HepG2 (cell line): ENCODE measurements around the gene ABCB8. TPM values are rescaled to one million over a fixed set of nuclear protein-coding genes. Genes with fewer than 3 reads are reported as not detected.

Experiments used
- ATAC-seq: fragments of 200-7000 bp; cut with Tn5 transposase; 3 replicates; pipeline ENCODE4 v1.9.1; 2020; ENCODE audit warnings: mild to moderate bottlenecking, moderate library complexity
- Bru-seq: library from RNA; stranded (reverse); fragments of 400-500 nt; gene quantifications from one replicate; lab custom pipeline; 2021; lab: Mats Ljungman, UMichigan
- BruChase-seq, 2 experiments: library from RNA; stranded (reverse); fragments of 400-500 nt; gene quantifications; one replicate each; lab custom pipeline; 2021; lab: Mats Ljungman, UMichigan
- BruUV-seq: library from RNA; stranded (reverse); fragments of 400-500 nt; replicated peaks from 2 replicates; lab custom pipeline; 2021; lab: Mats Ljungman, UMichigan
- CTCF ChIA-PET: fragments of 300-600 bp; formaldehyde crosslinking; extraction: SDS; loops from one replicate; lab custom pipeline; 2021; ENCODE audit warnings: low total read pairs, inconsistent platforms, low intra/inter-chr PET ratio; lab: Yijun Ruan, JAX
- POLR2A ChIA-PET: fragments of 350-600 bp; sonication (Branson Sonifier 250); formaldehyde crosslinking; loops from one replicate; lab custom pipeline; 2020; ENCODE audit warnings: antibody characterized with exemption, inconsistent platforms; lab: Yijun Ruan, JAX
- DNase-seq: peaks from one replicate; pipeline ENCODE4 v3.0.0-alpha.2; 2015; ENCODE audit warnings: low spot score
- FAIRE-seq: peaks from 3 replicates; lab custom pipeline; 2011; peaks lifted over from hg19 to GRCh38; lab: Jason Lieb, UNC
- H2AFZ ChIP-seq: one replicate; pipeline ENCODE4 v1.6.1; 2011; ENCODE audit warnings: low read length, inconsistent platforms
- H3K27ac ChIP-seq: fragments of 300-600 bp; 3 replicates; pipeline ENCODE4 v1.8.0; 2011; ENCODE audit warnings: mixed run types, mild to moderate bottlenecking, mixed read lengths, low read length, inconsistent platforms; ENCODE audit not compliant: insufficient read depth; ENCODE audit errors: extremely low read length
- H3K27me3 ChIP-seq, 2 experiments: fragments of 200-600 bp in 1 of 2; 2 replicates in 1 of 2; 3 replicates in 1 of 2; pipeline versions ENCODE4 v1.6.0 to v1.8.0; 2011; ENCODE audit warnings: low read length in 2 of 2, mild to moderate bottlenecking in 2 of 2, moderate library complexity in 2 of 2, inconsistent platforms in 1 of 2; ENCODE audit not compliant: insufficient read depth in 2 of 2, control insufficient read depth in 1 of 2
- H3K36me3 ChIP-seq, 2 experiments: fragments of 200-600 bp in 1 of 2; replicated peaks in 1 of 2; 2 replicates in 1 of 2; 3 replicates in 1 of 2; pipeline versions ENCODE4 v1.5.1 to v1.8.0; 2011; ENCODE audit warnings: low read length in 2 of 2, inconsistent platforms in 1 of 2; ENCODE audit not compliant: insufficient read depth in 2 of 2, control insufficient read depth in 1 of 2
- H3K4me1 ChIP-seq: 2 replicates; pipeline ENCODE4 v1.5.1; 2012; ENCODE audit warnings: low read length, inconsistent platforms; ENCODE audit not compliant: insufficient read depth
- H3K4me2 ChIP-seq: 2 replicates; pipeline ENCODE4 v1.6.0; 2011; ENCODE audit warnings: low read depth, low read length, inconsistent platforms
- H3K4me3 ChIP-seq, 3 experiments: fragments of 200-600 bp in 1 of 3; sonication (generic), shearing (Covaris generic) in 1 of 3; replicated peaks in 1 of 3; 2 replicates each; pipeline ENCODE4 v1.5.1; 2011 to 2016; ENCODE audit warnings: low read length in 3 of 3, inconsistent platforms in 2 of 3, low read depth in 2 of 3, mild to moderate bottlenecking in 2 of 3, control low read depth in 1 of 3, mixed read lengths in 1 of 3; ENCODE audit not compliant: insufficient read depth in 1 of 3
- H3K79me2 ChIP-seq: one replicate; pipeline ENCODE4 v1.6.1; 2011; ENCODE audit warnings: low read length, inconsistent platforms; ENCODE audit not compliant: insufficient read depth
- H3K9ac ChIP-seq: 2 replicates; pipeline ENCODE4 v1.6.0; 2011; ENCODE audit warnings: mild to moderate bottlenecking, low read depth, low read length, inconsistent platforms; ENCODE audit not compliant: insufficient read depth
- H3K9me3 ChIP-seq: 2 replicates; pipeline ENCODE4 v1.5.1; 2012; ENCODE audit warnings: mild to moderate bottlenecking, low read length
- H4K20me1 ChIP-seq: 2 replicates; pipeline ENCODE4 v1.6.0; 2011; ENCODE audit warnings: inconsistent platforms, mild to moderate bottlenecking, low read length, moderate library complexity; ENCODE audit not compliant: insufficient read depth
- MYC ChIP-seq: sonication (generic); formaldehyde crosslinking; IDR thresholded peaks from 2 replicates; pipeline ENCODE4 v1.9.0; 2021; ENCODE audit warnings: missing genetic modification reagents, borderline replicate concordance
- SIN3A ChIP-seq: IDR thresholded peaks from 2 replicates; pipeline ENCODE4 v1.6.1; 2011; ENCODE audit warnings: low read depth, mild to moderate bottlenecking, control low read depth, low read length, borderline replicate concordance
- SMC3 ChIP-seq: IDR thresholded peaks from 2 replicates; pipeline ENCODE4 v1.6.1; 2011; ENCODE audit warnings: low read length, improper control_type of control experiment
- SRSF4 ChIP-seq: fragments of 200-400 bp; formaldehyde crosslinking; IDR thresholded peaks from one replicate; pipeline ENCODE4 v1.6.1; 2018; ENCODE audit warnings: mild to moderate bottlenecking, low read depth, low read length, moderate library complexity; ENCODE audit not compliant: poor library complexity, severe bottlenecking
- TMF1 ChIP-seq: sonication (generic); formaldehyde crosslinking; IDR thresholded peaks from 2 replicates; pipeline ENCODE4 v1.8.1; 2022; ENCODE audit warnings: low read depth, missing genetic modification reagents
- ZBTB1 ChIP-seq: sonication (generic); formaldehyde crosslinking; IDR thresholded peaks from 2 replicates; pipeline ENCODE4 v1.4.0; 2020; ENCODE audit warnings: missing genetic modification reagents, borderline replicate concordance
- ZNF546 ChIP-seq: sonication (generic); formaldehyde crosslinking; conservative IDR thresholded peaks from 2 replicates; pipeline ENCODE4 v1.8.1; 2023; ENCODE audit warnings: mild to moderate bottlenecking, missing genetic modification reagents
- ZNF770 ChIP-seq: sonication (generic); formaldehyde crosslinking; IDR thresholded peaks from 2 replicates; pipeline ENCODE4 v1.5.0; 2020; ENCODE audit warnings: mild to moderate bottlenecking, missing genetic modification reagents
- ZSCAN12 ChIP-seq: sonication (generic); formaldehyde crosslinking; IDR thresholded peaks from 2 replicates; pipeline ENCODE4 v1.9.0; 2021; ENCODE audit warnings: mild to moderate bottlenecking, missing genetic modification reagents
- WGBS: methylation state at CpG from one replicate; pipeline ENCODE4 v1.1.6; 2017; ENCODE audit warnings: low lambda C conversion rate; 5-methylcytosine and 5-hydroxymethylcytosine counted together
- in situ Hi-C: cut with HindIII; loops from 2 replicates; pipeline ENCODE4 v1.10.0; 2017; ENCODE audit warnings: low pct_unique_long_range_greater_than_20kb; ENCODE audit not compliant: extremely low pct_ligation_motif_present
- intact Hi-C: fragments of 100-400 bp; cut with micrococcal nuclease; formaldehyde crosslinking; loops from one replicate; pipeline ENCODE4 v1.10.0; 2022; ENCODE audit not compliant: unreplicated experiment
- long read RNA-seq, 2 experiments: library from RNA in 1 of 2; library from polyadenylated mRNA in 1 of 2; stranded (forward) in 1 of 2; unstranded in 1 of 2; transcript quantifications; one replicate each; pipeline ENCODE4 v2.0.0, GENCODE V29; 2019 to 2022
- polyA minus RNA-seq, 3 experiments: library from RNA; depleted of rRNA, polyadenylated mRNA; stranded (reverse); fragments of >200 nt; gene quantifications; 2 replicates each; pipeline ENCODE4 v1.2.3, GENCODE V29; 2011; ENCODE audit warnings: low replicate concordance in 1 of 3
- polyA plus RNA-seq, 8 experiments: library from polyadenylated mRNA; depleted of rRNA in 3 of 8; stranded (reverse) in 7 of 8; unstranded in 1 of 8; fragments of >200 nt; fragmentation: Illumina TruSeq in 4 of 8; extraction: Trizol in 4 of 8; gene quantifications; 2 replicates each; pipeline versions ENCODE4 v1.2.1 to v1.2.3, GENCODE V29; 2011 to 2016; ENCODE audit warnings: low read depth in 4 of 8, missing spikeins in 1 of 8, mixed read lengths in 1 of 8; ENCODE audit not compliant: insufficient read depth in 1 of 8
- total RNA-seq, 5 experiments: library from RNA; depleted of rRNA; stranded (reverse); fragments of >200 nt; fragmentation: Illumina TruSeq; extraction: Trizol; gene quantifications; 2 replicates each; pipeline ENCODE4 v1.2.3, GENCODE V29; 2016; ENCODE audit warnings: low read depth in 1 of 5
- TF ChIP-seq, protein P1 (sequence below): sonication (generic); formaldehyde crosslinking; conservative IDR thresholded peaks from 2 replicates; pipeline ENCODE4 v1.8.1; 2023; ENCODE audit warnings: missing genetic modification reagents
- TF ChIP-seq, protein P2 (sequence below): sonication (generic); formaldehyde crosslinking; IDR thresholded peaks from 2 replicates; pipeline ENCODE4 v1.4.0; 2020; ENCODE audit warnings: missing genetic modification reagents

ABCB8 gene
- 7.2 and 16.7 TPM in 2 replicates for total RNA-seq (2016; rRNA removed; fragmentation: Illumina TruSeq; extraction: Trizol)
- 1.1 and 2.0 TPM in 2 replicates for total RNA-seq (2016; cell fraction: cytosol; rRNA removed; fragmentation: Illumina TruSeq; extraction: Trizol; ENCODE audit: low read depth)
- 7.2 and 16.4 TPM in 2 replicates for total RNA-seq (2016; cell fraction: insoluble cytoplasmic fraction; rRNA removed; fragmentation: Illumina TruSeq; extraction: Trizol)
- total RNA-seq (2016; cell fraction: membrane; rRNA removed; fragmentation: Illumina TruSeq; extraction: Trizol): 3.4 and 3.7 TPM in 2 replicates
- 12.9 and 13.9 TPM in 2 replicates for total RNA-seq (2016; cell fraction: nucleus; rRNA removed; fragmentation: Illumina TruSeq; extraction: Trizol)
- 6.6 and 6.9 TPM in 2 replicates for polyA plus RNA-seq (2011; rRNA removed)
- 3.9 and 9.1 TPM in 2 replicates for polyA plus RNA-seq (2011; cell fraction: cytosol; rRNA removed)
- 20.5 and 25.6 TPM in 2 replicates for polyA plus RNA-seq (2011; cell fraction: nucleus; rRNA removed)
- 4.2 and 4.4 TPM in 2 replicates for polyA plus RNA-seq (2012)
- polyA plus RNA-seq (2016; cell fraction: cytosol; fragmentation: Illumina TruSeq; extraction: Trizol; ENCODE audit: low read depth): 1.5 and 1.9 TPM in 2 replicates
- polyA plus RNA-seq (2016; cell fraction: insoluble cytoplasmic fraction; fragmentation: Illumina TruSeq; extraction: Trizol; ENCODE audit: low read depth): 5.2 and 6.7 TPM in 2 replicates
- polyA plus RNA-seq (2016; cell fraction: membrane; fragmentation: Illumina TruSeq; extraction: Trizol; ENCODE audit: low read depth): 2.6 and 2.9 TPM in 2 replicates
- polyA plus RNA-seq (2016; cell fraction: nucleus; fragmentation: Illumina TruSeq; extraction: Trizol; ENCODE audit: insufficient read depth, low read depth): 23.3 and 23.7 TPM in 2 replicates
- 34.8 and 52.5 TPM in 2 replicates for polyA minus RNA-seq (2011; rRNA and poly(A)+ RNA removed; ENCODE audit: low replicate concordance)
- 7.6 and 11.1 TPM in 2 replicates for polyA minus RNA-seq (2011; cell fraction: cytosol; rRNA and poly(A)+ RNA removed)
- 13.7 and 16.2 TPM in 2 replicates for polyA minus RNA-seq (2011; cell fraction: nucleus; rRNA and poly(A)+ RNA removed)
- percentile 40 among the genes with signal in this experiment for Bru-seq, nascent RNA
- percentile 35 among the genes with signal in this experiment for BruChase-seq, experiment 1, labeled RNA remaining after a 6-hour chase
- percentile 39 among the genes with signal in this experiment for BruChase-seq, experiment 2, labeled RNA remaining after a 2-hour chase
- long read RNA-seq, experiment 1, full-length matches to known transcripts: 2 of 12 reads
- long read RNA-seq, experiment 1, partial matches to known transcripts: 3 of 12 reads
- long read RNA-seq, experiment 1, other reads (novel, unspliced or antisense): 7 of 12 reads
- long read RNA-seq, experiment 2, full-length matches to known transcripts: 14 of 32 reads
- long read RNA-seq, experiment 2, partial matches to known transcripts: 7 of 32 reads
- long read RNA-seq, experiment 2, other reads (novel, unspliced or antisense): 11 of 32 reads

GRCh38 chr7:151028131-151028947, at the start of gene ABCB8:
TSS of gene ABCB8 (plus strand) at chr7:151028450. CDS start at chr7:151028516, 66 bp downstream.
- CTCF ChIA-PET: interaction anchor here (0.8 to 0.9 kb wide), 3 partner anchors 28 to 83 kb away, joined by 3 read pairs; partner anchors contain the start of gene FASTK
- intact Hi-C loops: loop anchor here (1.0 to 10.0 kb wide), 3 partner anchors 30 to 1414 kb away; no protein-coding TSS in a partner anchor
- Histone ChIP-seq H3K36me3 (no peaks in the 10 kb centered on the region), H3K4me2 (peak within 1 kb of the TSS; percentile 92), H3K4me1 (peaks cover 27% of the 10 kb centered on the region), H3K27ac (peak within 1 kb of the TSS; percentile 62), H4K20me1 (no peaks in the 10 kb centered on the region), H3K9ac (peak within 1 kb of the TSS; percentile 45), H3K9me3 (no peaks in the 10 kb centered on the region), H3K27me3 (peaks cover 8 to 29% of the 10 kb centered on the region in 2 experiments; a peak in 4 of 5 replicates), H3K79me2 (no peaks in the 10 kb centered on the region), H2AFZ (peak within 1 kb of the TSS; percentile 50), H3K4me3 (peak within 1 kb of the TSS; percentile 77 to 88 (median 82))
- WGBS: 0% methylated on average over 21 of the region's 53 CpGs
- POLR2A ChIA-PET: interaction anchor here (0.9 to 2.1 kb wide), 17 partner anchors 9 to 659 kb away, joined by 3 to 35 read pairs (median 4); partner anchors contain the start of genes CDK5, FASTK, NUB1 and REPIN1
- ATAC-seq (peak; percentile 95), FAIRE-seq (peak; percentile 97), DNase-seq (peak; percentile 97)
- BruUV-seq: TSS peak; percentile 87
- in situ Hi-C loops: no loop called here
- TF ChIP-seq SRSF4: no peak
- TF ChIP-seq ZNF546 (CRISPR knock-in tag): no peak
- peak; percentile 67; the same call in 1 of the 2 replicates for TF ChIP-seq MYC (CRISPR knock-in tag)
- TF ChIP-seq, protein P1, sequence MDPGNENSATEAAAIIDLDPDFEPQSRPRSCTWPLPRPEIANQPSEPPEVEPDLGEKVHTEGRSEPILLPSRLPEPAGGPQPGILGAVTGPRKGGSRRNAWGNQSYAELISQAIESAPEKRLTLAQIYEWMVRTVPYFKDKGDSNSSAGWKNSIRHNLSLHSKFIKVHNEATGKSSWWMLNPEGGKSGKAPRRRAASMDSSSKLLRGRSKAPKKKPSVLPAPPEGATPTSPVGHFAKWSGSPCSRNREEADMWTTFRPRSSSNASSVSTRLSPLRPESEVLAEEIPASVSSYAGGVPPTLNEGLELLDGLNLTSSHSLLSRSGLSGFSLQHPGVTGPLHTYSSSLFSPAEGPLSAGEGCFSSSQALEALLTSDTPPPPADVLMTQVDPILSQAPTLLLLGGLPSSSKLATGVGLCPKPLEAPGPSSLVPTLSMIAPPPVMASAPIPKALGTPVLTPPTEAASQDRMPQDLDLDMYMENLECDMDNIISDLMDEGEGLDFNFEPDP: no peak
- peak; percentile 69; the same call in 1 of the 2 replicates for TF ChIP-seq SIN3A
- TF ChIP-seq ZNF770 (CRISPR knock-in tag): no peak
- no peak for TF ChIP-seq ZSCAN12 (CRISPR knock-in tag)
- TF ChIP-seq TMF1: no peak
- no peak for TF ChIP-seq ZBTB1 (CRISPR knock-in tag)
- no peak for TF ChIP-seq SMC3
- TF ChIP-seq, protein P2, sequence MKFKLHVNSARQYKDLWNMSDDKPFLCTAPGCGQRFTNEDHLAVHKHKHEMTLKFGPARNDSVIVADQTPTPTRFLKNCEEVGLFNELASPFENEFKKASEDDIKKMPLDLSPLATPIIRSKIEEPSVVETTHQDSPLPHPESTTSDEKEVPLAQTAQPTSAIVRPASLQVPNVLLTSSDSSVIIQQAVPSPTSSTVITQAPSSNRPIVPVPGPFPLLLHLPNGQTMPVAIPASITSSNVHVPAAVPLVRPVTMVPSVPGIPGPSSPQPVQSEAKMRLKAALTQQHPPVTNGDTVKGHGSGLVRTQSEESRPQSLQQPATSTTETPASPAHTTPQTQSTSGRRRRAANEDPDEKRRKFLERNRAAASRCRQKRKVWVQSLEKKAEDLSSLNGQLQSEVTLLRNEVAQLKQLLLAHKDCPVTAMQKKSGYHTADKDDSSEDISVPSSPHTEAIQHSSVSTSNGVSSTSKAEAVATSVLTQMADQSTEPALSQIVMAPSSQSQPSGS: no peak
